Measurements from ENCODE around the gene DHRS4L2. TPM values are rescaled to one million over a fixed set of nuclear protein-coding genes. Genes with fewer than 3 reads are reported as not detected.
"Not testable (repeated sequence)": the region's sequence is repeated elsewhere in the genome, so short reads cannot be mapped to it uniquely, and the experiment has no call there.

DHRS4L2 gene
- total and polyA plus RNA-seq, 10 of the 15 experiments (the other 5 are each of a cell fraction or from before 2014, with no cell fraction given) = 2.8 to 49.3 (median 21.8) TPM

DNA sequence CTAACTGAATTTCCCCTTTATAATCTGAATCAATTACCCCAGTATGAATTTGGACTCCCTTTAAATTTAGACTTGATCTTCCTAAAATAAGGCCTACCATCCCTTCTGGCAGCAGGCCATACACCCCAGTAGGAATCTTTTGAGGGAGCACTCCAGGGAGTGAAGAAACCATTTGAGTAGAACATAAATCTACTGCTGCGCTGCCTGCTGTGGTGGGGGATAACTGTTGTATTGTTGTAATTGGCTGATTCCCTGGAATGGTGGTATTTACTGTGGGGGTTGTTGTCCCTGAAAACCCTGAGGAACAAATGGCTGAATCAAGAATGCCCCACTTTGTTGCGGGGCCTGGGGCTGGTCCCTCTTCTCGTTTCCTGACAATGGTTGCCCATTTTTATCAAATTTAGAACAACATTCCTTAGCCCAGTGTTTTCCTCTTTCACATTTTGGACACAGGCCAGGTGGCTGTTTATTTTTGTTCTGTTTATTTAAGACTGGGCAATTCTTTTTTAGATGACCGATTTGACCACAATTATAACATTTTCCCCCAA lies 24.1 kb downstream of the DHRS4L2 start:
- H4K20me1 ChIP-seq (ENCODE audit: control insufficient read depth, insufficient read depth); H3K9me3 ChIP-seq (replicated peaks; ENCODE audit: control insufficient read depth, insufficient read depth, low read length); ATAC-seq; DNase-seq (ENCODE audit: low read depth, low spot score); H3K79me2 ChIP-seq (ENCODE audit: control insufficient read depth, insufficient read depth, low read length); H3K4me1 ChIP-seq (ENCODE audit: control insufficient read depth, insufficient read depth, low read length); RAD21 ChIA-PET (ENCODE audit: unreplicated experiment); H3K4me3 ChIP-seq; FAIRE-seq; H3K9ac ChIP-seq (ENCODE audit: control insufficient read depth, insufficient read depth, low read length); BruUV-seq (replicated peaks); H3K27me3 ChIP-seq (replicated peaks in 1 of 2; ENCODE audit: control insufficient read depth in 2 of 2, insufficient read depth in 2 of 2, low read length in 1 of 2); POLR2A ChIA-PET; H3K27ac ChIP-seq (ENCODE audit: control insufficient read depth, insufficient read depth); H2AFZ ChIP-seq (ENCODE audit: control insufficient read depth, low read depth, low read length); H3K36me3 ChIP-seq (ENCODE audit: control insufficient read depth in 2 of 2, insufficient read depth in 2 of 2, low read length in 1 of 2): not testable (repeated sequence)
- intact Hi-C loops (cut with micrococcal nuclease; ENCODE audit: unreplicated experiment) (loop anchor here (10.0 kb wide), 1 partner anchor 202 kb away; the partner anchor contains the start of genes CHMP4A and MDP1), in situ Hi-C loops (cut with MboI) (loop anchor here (5.0 kb wide), 2 partner anchors 35 to 75 kb away; no protein-coding TSS in a partner anchor)
- CTCF ChIA-PET = interaction anchor here (0.7 to 5.3 kb wide), 5 partner anchors 94 to 295 kb away, joined by 3 to 33 read pairs (median 5); partner anchors contain the start of genes CIDEB and IRF9
- SMC1A ChIA-PET (ENCODE audit: uncharacterized antibody, unreplicated experiment) = interaction anchor here (0.9 to 1.6 kb wide), 3 partner anchors 49 to 97 kb away, joined by 3 to 11 read pairs (median 3); no protein-coding TSS in a partner anchor
- H3K4me2 ChIP-seq (ENCODE audit: control insufficient read depth, insufficient read depth) = 0 out of 2 replicates have a peak overlapping the region, but pooled peaks have one; percentile 3
- WGBS (ENCODE audit: insufficient coverage, insufficient replicate concordance, low lambda C conversion rate, missing lambda C conversion rate) = 73% methylated on average over 4 of the region's 4 CpGs

DNA sequence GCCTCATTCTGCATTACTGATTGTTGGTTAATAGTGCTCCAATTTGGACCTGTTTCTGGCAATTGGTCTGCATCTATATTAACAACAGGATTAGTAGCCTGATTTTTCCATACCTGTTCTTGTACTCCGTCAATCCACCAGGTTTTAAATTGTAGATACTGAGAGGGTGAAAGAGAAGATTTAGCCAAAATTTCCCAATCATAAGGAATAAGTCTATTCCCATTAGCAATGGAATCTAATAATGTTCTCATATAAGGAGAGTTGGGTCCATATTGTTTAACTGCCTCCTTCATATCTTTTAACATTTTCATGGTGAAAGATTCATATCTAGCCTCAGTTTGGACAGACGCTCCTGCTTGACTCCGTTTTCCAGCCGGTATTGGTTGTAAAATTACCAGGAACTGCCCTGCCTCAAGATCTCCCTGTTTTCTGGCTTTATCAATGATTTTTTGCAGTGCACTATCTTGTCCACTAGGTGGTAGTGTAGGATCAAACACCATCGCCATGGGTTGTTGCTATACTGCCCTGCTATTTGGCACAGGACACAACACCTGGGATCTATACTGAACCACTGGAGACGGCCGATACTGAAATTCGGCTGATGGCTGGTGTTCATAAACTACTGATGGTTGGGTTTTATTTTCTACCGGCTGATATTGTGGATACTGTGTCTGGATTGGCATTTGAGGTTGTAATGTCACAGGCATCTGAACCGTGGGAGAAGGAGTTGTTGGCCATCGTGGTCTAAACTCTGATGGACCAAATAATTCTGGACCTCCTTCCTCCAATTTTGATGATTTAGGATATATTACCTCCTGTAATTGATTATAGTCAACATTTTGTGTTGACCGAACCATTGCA lies 25.2 kb downstream of the DHRS4L2 start:
- Histone ChIP-seq H3K4me1 (ENCODE audit: control insufficient read depth, insufficient read depth, low read length) (no peaks in the 10 kb centered on the region), H3K36me3 (ENCODE audit: control insufficient read depth in 2 of 2, insufficient read depth in 2 of 2, low read length in 1 of 2) (no peaks in the 10 kb centered on the region), H3K27ac (ENCODE audit: control insufficient read depth, insufficient read depth) (no peak overlapping the region), H3K9ac (ENCODE audit: control insufficient read depth, insufficient read depth, low read length) (no peak overlapping the region), H3K9me3 (replicated peaks; ENCODE audit: control insufficient read depth, insufficient read depth, low read length) (no peaks in the 10 kb centered on the region), H3K27me3 (replicated peaks in 1 of 2; ENCODE audit: control insufficient read depth in 2 of 2, insufficient read depth in 2 of 2, low read length in 1 of 2) (no peaks in the 10 kb centered on the region), H2AFZ (ENCODE audit: control insufficient read depth, low read depth, low read length) (peak overlapping the region; percentile 46), H3K4me3 (no peak overlapping the region), H3K79me2 (ENCODE audit: control insufficient read depth, insufficient read depth, low read length) (no peaks in the 10 kb centered on the region), H4K20me1 (ENCODE audit: control insufficient read depth, insufficient read depth) (no peaks in the 10 kb centered on the region), H3K4me2 (ENCODE audit: control insufficient read depth, insufficient read depth) (no peak overlapping the region)
- in situ Hi-C loops (cut with MboI) = loop anchor here (5.0 kb wide), 2 partner anchors 37 to 73 kb away; no protein-coding TSS in a partner anchor
- BruUV-seq (replicated peaks) = no TSS peak
- no peak for FAIRE-seq
- ChIA-PET RAD21 (ENCODE audit: unreplicated experiment) (interaction anchor here (0.9 to 2.1 kb wide), 4 partner anchors 40 to 147 kb away, joined by 3 to 6 read pairs (median 4); partner anchors contain the start of gene IRF9), POLR2A (interaction anchor here (1.2 kb wide), 1 partner anchor 79 kb away, joined by 3 read pairs; no protein-coding TSS in a partner anchor), CTCF (interaction anchor here (0.7 to 5.3 kb wide), 11 partner anchors 37 to 298 kb away, joined by 3 to 33 read pairs (median 4); partner anchors contain the start of gene IRF9), SMC1A (ENCODE audit: uncharacterized antibody, unreplicated experiment) (interaction anchor here (0.7 to 1.8 kb wide), 8 partner anchors 24 to 95 kb away, joined by 3 to 10 read pairs (median 4); no protein-coding TSS in a partner anchor)
- WGBS (ENCODE audit: insufficient coverage, insufficient replicate concordance, low lambda C conversion rate, missing lambda C conversion rate) = 25% methylated on average over 12 of the region's 12 CpGs
- ATAC-seq = peak; percentile 96
- intact Hi-C loops (cut with micrococcal nuclease; ENCODE audit: unreplicated experiment) = loop anchor here (1.0 to 10.0 kb wide), 9 partner anchors 22 to 283 kb away; partner anchors contain the start of genes CARMIL3, CHMP4A, IRF9 and MDP1
- peak; percentile 57 for DNase-seq (ENCODE audit: low read depth, low spot score)
- TF ChIP-seq FOXK2 (IDR thresholded peaks at IDR 0.05) (peak; percentile 45), YY1 (IDR thresholded peaks at IDR 0.05; ENCODE audit: low read depth, low read length) (peak; percentile 26; the same call in 1 of the 2 replicates), TCF12 (IDR thresholded peaks at IDR 0.05; ENCODE audit: low read depth, low read length) (0 out of 2 replicates have a peak, but pooled peaks have one; percentile 37), SMC3 (IDR thresholded peaks at IDR 0.05; ENCODE audit: borderline replicate concordance, low read length) (peak; percentile 93), EED (IDR thresholded peaks at IDR 0.05; ENCODE audit: low read depth) (0 out of 2 replicates have a peak, but pooled peaks have one; percentile 14), NR2F1 (conservative IDR thresholded peaks at IDR 0.05) (0 out of 2 replicates have a peak, but pooled peaks have one; percentile 13), SMARCA5 (IDR thresholded peaks at IDR 0.05) (peak; percentile 74; the same call in 1 of the 2 replicates), RUNX3 (IDR thresholded peaks at IDR 0.05; ENCODE audit: low read length) (peak; percentile 14; the same call in 1 of the 2 replicates)
- TF ChIP-seq, protein P1, sequence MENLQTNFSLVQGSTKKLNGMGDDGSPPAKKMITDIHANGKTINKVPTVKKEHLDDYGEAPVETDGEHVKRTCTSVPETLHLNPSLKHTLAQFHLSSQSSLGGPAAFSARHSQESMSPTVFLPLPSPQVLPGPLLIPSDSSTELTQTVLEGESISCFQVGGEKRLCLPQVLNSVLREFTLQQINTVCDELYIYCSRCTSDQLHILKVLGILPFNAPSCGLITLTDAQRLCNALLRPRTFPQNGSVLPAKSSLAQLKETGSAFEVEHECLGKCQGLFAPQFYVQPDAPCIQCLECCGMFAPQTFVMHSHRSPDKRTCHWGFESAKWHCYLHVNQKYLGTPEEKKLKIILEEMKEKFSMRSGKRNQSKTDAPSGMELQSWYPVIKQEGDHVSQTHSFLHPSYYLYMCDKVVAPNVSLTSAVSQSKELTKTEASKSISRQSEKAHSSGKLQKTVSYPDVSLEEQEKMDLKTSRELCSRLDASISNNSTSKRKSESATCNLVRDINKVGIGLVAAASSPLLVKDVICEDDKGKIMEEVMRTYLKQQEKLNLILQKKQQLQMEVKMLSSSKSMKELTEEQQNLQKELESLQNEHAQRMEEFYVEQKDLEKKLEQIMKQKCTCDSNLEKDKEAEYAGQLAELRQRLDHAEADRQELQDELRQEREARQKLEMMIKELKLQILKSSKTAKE (IDR thresholded peaks at IDR 0.05; ENCODE audit: low read depth, poor library complexity, severe bottlenecking) = peak; percentile 22
- TF ChIP-seq, protein P2, sequence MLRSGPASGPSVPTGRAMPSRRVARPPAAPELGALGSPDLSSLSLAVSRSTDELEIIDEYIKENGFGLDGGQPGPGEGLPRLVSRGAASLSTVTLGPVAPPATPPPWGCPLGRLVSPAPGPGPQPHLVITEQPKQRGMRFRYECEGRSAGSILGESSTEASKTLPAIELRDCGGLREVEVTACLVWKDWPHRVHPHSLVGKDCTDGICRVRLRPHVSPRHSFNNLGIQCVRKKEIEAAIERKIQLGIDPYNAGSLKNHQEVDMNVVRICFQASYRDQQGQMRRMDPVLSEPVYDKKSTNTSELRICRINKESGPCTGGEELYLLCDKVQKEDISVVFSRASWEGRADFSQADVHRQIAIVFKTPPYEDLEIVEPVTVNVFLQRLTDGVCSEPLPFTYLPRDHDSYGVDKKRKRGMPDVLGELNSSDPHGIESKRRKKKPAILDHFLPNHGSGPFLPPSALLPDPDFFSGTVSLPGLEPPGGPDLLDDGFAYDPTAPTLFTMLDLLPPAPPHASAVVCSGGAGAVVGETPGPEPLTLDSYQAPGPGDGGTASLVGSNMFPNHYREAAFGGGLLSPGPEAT (IDR thresholded peaks at IDR 0.05; ENCODE audit: low read depth) = 0 out of 2 replicates have a peak, but pooled peaks have one; percentile 12
